HEK293 (cell line): ENCODE measurements around the gene RBPJ.

Experiments used
- CTCF ChIA-PET: fragments of 350-600 bp; formaldehyde crosslinking; extraction: SDS; loops from one replicate; lab custom pipeline; 2021; ENCODE audit warnings: antibody characterized with exemption; lab: Yijun Ruan, JAX
- POLR2A ChIA-PET: fragments of 300-600 bp; formaldehyde crosslinking; extraction: SDS; loops from one replicate; lab custom pipeline; 2020; ENCODE audit warnings: antibody characterized with exemption, inconsistent platforms; lab: Yijun Ruan, JAX
- H3K27ac ChIP-seq: fragments of 200-500 bp; sonication (Bioruptor generic); 2 replicates; pipeline ENCODE4 v1.5.1; 2014; ENCODE audit warnings: low read depth, low read length, control low read depth, inconsistent platforms; ENCODE audit errors: extremely low read depth
- H3K36me3 ChIP-seq, 2 experiments: fragments of 200-500 bp in 1 of 2; sonication (Bioruptor generic) in 1 of 2; 1 replicate in 1 of 2; 2 replicates in 1 of 2; pipeline ENCODE4 v1.5.1; 2014 to 2017; ENCODE audit warnings: inconsistent platforms in 2 of 2, low read length in 2 of 2; ENCODE audit not compliant: control insufficient read depth in 2 of 2, insufficient read depth in 1 of 2
- H3K4me1 ChIP-seq: fragments of 200-500 bp; sonication (Bioruptor generic); 2 replicates; pipeline ENCODE4 v1.5.1; 2014; ENCODE audit warnings: mild to moderate bottlenecking, low read length, inconsistent platforms; ENCODE audit not compliant: control insufficient read depth, insufficient read depth
- H3K4me3 ChIP-seq: 2 replicates; pipeline ENCODE4 v1.5.1; 2011; ENCODE audit warnings: low read depth, mild to moderate bottlenecking, control low read depth, low read length, moderate library complexity
- H3K9me3 ChIP-seq: fragments of 200-500 bp; sonication (Bioruptor generic); 2 replicates; pipeline ENCODE4 v1.5.1; 2014; ENCODE audit warnings: low read depth, low read length, inconsistent platforms; ENCODE audit not compliant: control insufficient read depth, insufficient read depth
- KLF17 ChIP-seq: fragments of 450-650 bp; formaldehyde crosslinking; IDR thresholded peaks from 2 replicates; pipeline ENCODE4 v1.5.1; 2016; ENCODE audit warnings: missing biosample characterization, missing genetic modification characterization
- MEIS1 ChIP-seq: sonication (generic); formaldehyde crosslinking; IDR thresholded peaks from 2 replicates; pipeline ENCODE4 v1.8.1; 2022; ENCODE audit warnings: missing genetic modification reagents, mild to moderate bottlenecking, borderline replicate concordance
- PRDM1 ChIP-seq: fragments of 450-650 bp; formaldehyde crosslinking; IDR thresholded peaks from 2 replicates; pipeline ENCODE4; 2016; ENCODE audit warnings: missing biosample characterization, missing genetic modification characterization
- SP3 ChIP-seq: fragments of 450-650 bp; formaldehyde crosslinking; IDR thresholded peaks from 2 replicates; pipeline ENCODE4 v1.5.1; 2016; ENCODE audit warnings: missing biosample characterization, missing genetic modification characterization
- WT1 ChIP-seq: fragments of 450-650 bp; formaldehyde crosslinking; IDR thresholded peaks from 2 replicates; pipeline ENCODE4 v1.5.1; 2016; ENCODE audit warnings: missing biosample characterization, missing genetic modification characterization
- ZNF10 ChIP-seq: fragments of 450-650 bp; formaldehyde crosslinking; IDR thresholded peaks from 2 replicates; pipeline ENCODE4 v1.5.1; 2017; ENCODE audit warnings: missing biosample characterization, missing genetic modification characterization
- ZNF133 ChIP-seq: fragments of 450-650 bp; formaldehyde crosslinking; IDR thresholded peaks from 2 replicates; pipeline ENCODE4 v1.5.1; 2016; ENCODE audit warnings: missing biosample characterization, missing genetic modification characterization
- ZNF155 ChIP-seq: fragments of 450-650 bp; formaldehyde crosslinking; IDR thresholded peaks from 2 replicates; pipeline ENCODE4 v1.5.1; 2016; ENCODE audit warnings: missing biosample characterization, missing genetic modification characterization
- ZNF157 ChIP-seq: fragments of 450-650 bp; formaldehyde crosslinking; IDR thresholded peaks from 2 replicates; pipeline ENCODE4 v1.5.1; 2016; ENCODE audit warnings: missing biosample characterization, missing genetic modification characterization
- ZNF2 ChIP-seq: fragments of 450-650 bp; formaldehyde crosslinking; IDR thresholded peaks from 2 replicates; pipeline ENCODE4 v1.5.1; 2016; ENCODE audit warnings: missing biosample characterization, missing genetic modification characterization
- ZNF274 ChIP-seq, 2 experiments: fragments of 200-500 bp in 1 of 2; fragments of 450-650 bp in 1 of 2; sonication (Bioruptor generic) in 1 of 2; formaldehyde crosslinking in 1 of 2; IDR thresholded peaks; 2 replicates each; pipeline versions ENCODE4 v1.5.1 to v1.6.1; 2014 to 2016; ENCODE audit warnings: borderline replicate concordance in 1 of 2, inconsistent platforms in 1 of 2, low read length in 1 of 2, missing biosample characterization in 1 of 2, missing genetic modification characterization in 1 of 2
- ZNF311 ChIP-seq: fragments of 450-650 bp; formaldehyde crosslinking; IDR thresholded peaks from 2 replicates; pipeline ENCODE4 v1.5.1; 2017; ENCODE audit warnings: missing biosample characterization, missing genetic modification characterization, borderline replicate concordance
- ZNF394 ChIP-seq: fragments of 450-650 bp; formaldehyde crosslinking; IDR thresholded peaks from 2 replicates; pipeline ENCODE4 v1.5.1; 2016; ENCODE audit warnings: missing biosample characterization, missing genetic modification characterization, mild to moderate bottlenecking, moderate library complexity, borderline replicate concordance
- ZNF521 ChIP-seq: fragments of 450-650 bp; formaldehyde crosslinking; IDR thresholded peaks from 2 replicates; pipeline ENCODE4 v1.5.1; 2017; ENCODE audit warnings: missing biosample characterization, mild to moderate bottlenecking, missing genetic modification characterization
- ZNF544 ChIP-seq: fragments of 450-650 bp; formaldehyde crosslinking; IDR thresholded peaks from 2 replicates; pipeline ENCODE4 v1.5.0; 2017; ENCODE audit warnings: missing biosample characterization, missing genetic modification characterization
- ZNF555 ChIP-seq: fragments of 450-650 bp; formaldehyde crosslinking; conservative IDR thresholded peaks from 2 replicates; pipeline ENCODE4 v1.5.1; 2017; ENCODE audit warnings: missing biosample characterization, mild to moderate bottlenecking, missing genetic modification characterization, inconsistent platforms
- ZNF624 ChIP-seq: fragments of 450-650 bp; formaldehyde crosslinking; IDR thresholded peaks from 2 replicates; pipeline ENCODE4 v1.5.1; 2017; ENCODE audit warnings: missing biosample characterization, missing genetic modification characterization
- ZNF639 ChIP-seq: fragments of 450-650 bp; formaldehyde crosslinking; IDR thresholded peaks from 2 replicates; pipeline ENCODE4 v1.5.1; 2016; ENCODE audit warnings: missing biosample characterization, missing genetic modification characterization
- ZNF707 ChIP-seq: fragments of 450-650 bp; formaldehyde crosslinking; IDR thresholded peaks from 2 replicates; pipeline ENCODE4 v1.5.1; 2016; ENCODE audit warnings: missing biosample characterization, missing genetic modification characterization
- ZNF777 ChIP-seq: fragments of 450-650 bp; formaldehyde crosslinking; IDR thresholded peaks from 2 replicates; pipeline ENCODE4 v1.5.1; 2017; ENCODE audit warnings: missing biosample characterization, missing genetic modification characterization, borderline replicate concordance
- ZNF843 ChIP-seq: fragments of 450-650 bp; formaldehyde crosslinking; IDR thresholded peaks from 2 replicates; pipeline ENCODE4 v1.5.1; 2016; ENCODE audit warnings: missing biosample characterization, missing genetic modification characterization
- ZSCAN5A ChIP-seq: fragments of 450-650 bp; formaldehyde crosslinking; IDR thresholded peaks from 2 replicates; pipeline ENCODE4 v1.5.1; 2016; ENCODE audit warnings: missing biosample characterization, missing genetic modification characterization
- TF ChIP-seq, protein P1 (sequence below): fragments of 450-650 bp; formaldehyde crosslinking; IDR thresholded peaks from 2 replicates; pipeline ENCODE4 v1.5.1; 2016; ENCODE audit warnings: missing biosample characterization, missing genetic modification characterization, borderline replicate concordance
- TF ChIP-seq, protein P2 (sequence below): fragments of 450-650 bp; formaldehyde crosslinking; IDR thresholded peaks from 2 replicates; pipeline ENCODE4 v1.5.1; 2016; ENCODE audit warnings: missing biosample characterization, missing genetic modification characterization, low read depth

Gene RBPJ

DNA sequence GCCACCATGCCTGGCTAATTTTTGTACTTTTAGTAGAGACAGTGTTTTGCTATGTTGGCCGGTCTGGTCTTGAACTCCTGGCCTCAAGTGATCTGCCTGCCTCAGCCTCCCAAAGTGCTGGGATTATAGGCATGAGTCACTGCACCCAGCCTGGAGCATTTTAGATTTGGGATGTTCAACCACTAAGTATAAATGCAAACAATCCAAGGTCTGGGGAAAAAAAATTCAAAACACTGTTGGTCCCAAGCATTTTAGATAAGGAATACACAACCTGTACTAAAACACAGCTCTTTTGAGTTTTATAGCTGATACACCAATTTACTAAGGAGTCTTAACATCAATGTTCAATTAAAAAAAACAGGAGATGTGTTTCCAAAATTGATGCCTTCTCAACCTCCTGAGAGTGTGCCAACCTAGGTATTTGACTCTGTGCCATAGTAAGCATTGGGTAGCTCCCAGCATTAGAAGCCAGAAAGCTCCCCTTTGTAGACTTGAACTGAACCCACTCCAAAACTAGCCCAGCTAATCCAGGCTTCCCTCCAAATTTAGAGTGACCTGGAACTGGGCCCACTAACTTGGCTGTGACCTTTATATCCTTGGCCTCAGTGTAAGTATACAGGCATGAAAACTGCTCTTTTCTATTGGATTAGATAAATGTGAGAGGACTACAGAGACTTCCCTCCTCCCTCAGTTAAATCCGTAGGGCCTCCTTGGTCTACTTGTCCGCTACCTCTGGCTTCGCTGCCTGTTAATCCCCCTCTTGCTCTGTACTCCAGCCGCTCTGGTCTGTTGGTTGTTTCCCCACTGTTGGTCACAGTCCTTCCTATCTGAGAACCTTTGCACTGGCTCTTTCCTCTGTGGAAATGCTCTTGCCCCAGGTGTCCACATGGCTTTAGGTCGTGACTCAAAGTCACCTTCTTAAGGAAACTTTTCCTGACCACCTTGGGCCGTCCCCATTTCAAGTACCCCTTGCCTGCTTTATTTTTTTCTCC, 91.9 kb downstream of the RBPJ start (continued):
- TF ChIP-seq, protein P1, sequence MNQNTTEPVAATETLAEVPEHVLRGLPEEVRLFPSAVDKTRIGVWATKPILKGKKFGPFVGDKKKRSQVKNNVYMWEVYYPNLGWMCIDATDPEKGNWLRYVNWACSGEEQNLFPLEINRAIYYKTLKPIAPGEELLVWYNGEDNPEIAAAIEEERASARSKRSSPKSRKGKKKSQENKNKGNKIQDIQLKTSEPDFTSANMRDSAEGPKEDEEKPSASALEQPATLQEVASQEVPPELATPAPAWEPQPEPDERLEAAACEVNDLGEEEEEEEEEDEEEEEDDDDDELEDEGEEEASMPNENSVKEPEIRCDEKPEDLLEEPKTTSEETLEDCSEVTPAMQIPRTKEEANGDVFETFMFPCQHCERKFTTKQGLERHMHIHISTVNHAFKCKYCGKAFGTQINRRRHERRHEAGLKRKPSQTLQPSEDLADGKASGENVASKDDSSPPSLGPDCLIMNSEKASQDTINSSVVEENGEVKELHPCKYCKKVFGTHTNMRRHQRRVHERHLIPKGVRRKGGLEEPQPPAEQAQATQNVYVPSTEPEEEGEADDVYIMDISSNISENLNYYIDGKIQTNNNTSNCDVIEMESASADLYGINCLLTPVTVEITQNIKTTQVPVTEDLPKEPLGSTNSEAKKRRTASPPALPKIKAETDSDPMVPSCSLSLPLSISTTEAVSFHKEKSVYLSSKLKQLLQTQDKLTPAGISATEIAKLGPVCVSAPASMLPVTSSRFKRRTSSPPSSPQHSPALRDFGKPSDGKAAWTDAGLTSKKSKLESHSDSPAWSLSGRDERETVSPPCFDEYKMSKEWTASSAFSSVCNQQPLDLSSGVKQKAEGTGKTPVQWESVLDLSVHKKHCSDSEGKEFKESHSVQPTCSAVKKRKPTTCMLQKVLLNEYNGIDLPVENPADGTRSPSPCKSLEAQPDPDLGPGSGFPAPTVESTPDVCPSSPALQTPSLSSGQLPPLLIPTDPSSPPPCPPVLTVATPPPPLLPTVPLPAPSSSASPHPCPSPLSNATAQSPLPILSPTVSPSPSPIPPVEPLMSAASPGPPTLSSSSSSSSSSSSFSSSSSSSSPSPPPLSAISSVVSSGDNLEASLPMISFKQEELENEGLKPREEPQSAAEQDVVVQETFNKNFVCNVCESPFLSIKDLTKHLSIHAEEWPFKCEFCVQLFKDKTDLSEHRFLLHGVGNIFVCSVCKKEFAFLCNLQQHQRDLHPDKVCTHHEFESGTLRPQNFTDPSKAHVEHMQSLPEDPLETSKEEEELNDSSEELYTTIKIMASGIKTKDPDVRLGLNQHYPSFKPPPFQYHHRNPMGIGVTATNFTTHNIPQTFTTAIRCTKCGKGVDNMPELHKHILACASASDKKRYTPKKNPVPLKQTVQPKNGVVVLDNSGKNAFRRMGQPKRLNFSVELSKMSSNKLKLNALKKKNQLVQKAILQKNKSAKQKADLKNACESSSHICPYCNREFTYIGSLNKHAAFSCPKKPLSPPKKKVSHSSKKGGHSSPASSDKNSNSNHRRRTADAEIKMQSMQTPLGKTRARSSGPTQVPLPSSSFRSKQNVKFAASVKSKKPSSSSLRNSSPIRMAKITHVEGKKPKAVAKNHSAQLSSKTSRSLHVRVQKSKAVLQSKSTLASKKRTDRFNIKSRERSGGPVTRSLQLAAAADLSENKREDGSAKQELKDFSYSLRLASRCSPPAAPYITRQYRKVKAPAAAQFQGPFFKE (tag by site-specific recombination), result no peak
- TF ChIP-seq PRDM1 (tag by site-specific recombination) (no peak), ZNF311 (no peak), ZNF10 (tag by site-specific recombination) (no peak), ZNF843 (no peak), ZNF624 (no peak), ZNF639 (tag by site-specific recombination) (no peak), ZNF707 (tag by site-specific recombination) (no peak), SP3 (tag by site-specific recombination) (no peak), ZNF544 (tag by site-specific recombination) (no peak), ZNF777 (tag by site-specific recombination) (no peak), ZNF394 (tag by site-specific recombination) (no peak)

GRCh38 chr4:26413582-26413981, 92.8 kb downstream of the RBPJ start:
- H3K27ac ChIP-seq, result no peak overlapping the region
- H3K36me3 ChIP-seq, result peaks cover 3 to 26% of the 10 kb centered on the region in 2 experiments; a peak in 2 of 3 replicates
- no peaks in the 10 kb centered on the region for H3K9me3 ChIP-seq
- CTCF ChIA-PET, result interaction anchor here (0.6 to 0.7 kb wide), 3 partner anchors 45 to 309 kb away, joined by 3 to 7 read pairs (median 4); no protein-coding TSS in a partner anchor
- no peak overlapping the region for H3K4me3 ChIP-seq
- no peaks in the 10 kb centered on the region for H3K4me1 ChIP-seq
- POLR2A ChIA-PET, result no interaction called here
- no peak for TF ChIP-seq ZNF157 (tag by site-specific recombination)
- TF ChIP-seq ZNF155 (tag by site-specific recombination), result no peak
- no peak for TF ChIP-seq ZNF133
- no peak for TF ChIP-seq ZNF521 (tag by site-specific recombination)
- TF ChIP-seq WT1 (tag by site-specific recombination), result no peak
- TF ChIP-seq, protein P2, sequence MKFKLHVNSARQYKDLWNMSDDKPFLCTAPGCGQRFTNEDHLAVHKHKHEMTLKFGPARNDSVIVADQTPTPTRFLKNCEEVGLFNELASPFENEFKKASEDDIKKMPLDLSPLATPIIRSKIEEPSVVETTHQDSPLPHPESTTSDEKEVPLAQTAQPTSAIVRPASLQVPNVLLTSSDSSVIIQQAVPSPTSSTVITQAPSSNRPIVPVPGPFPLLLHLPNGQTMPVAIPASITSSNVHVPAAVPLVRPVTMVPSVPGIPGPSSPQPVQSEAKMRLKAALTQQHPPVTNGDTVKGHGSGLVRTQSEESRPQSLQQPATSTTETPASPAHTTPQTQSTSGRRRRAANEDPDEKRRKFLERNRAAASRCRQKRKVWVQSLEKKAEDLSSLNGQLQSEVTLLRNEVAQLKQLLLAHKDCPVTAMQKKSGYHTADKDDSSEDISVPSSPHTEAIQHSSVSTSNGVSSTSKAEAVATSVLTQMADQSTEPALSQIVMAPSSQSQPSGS (tag by site-specific recombination), result no peak
- no peak for TF ChIP-seq MEIS1 (CRISPR knock-in tag)
- TF ChIP-seq ZNF555 (tag by site-specific recombination), result no peak
- TF ChIP-seq ZSCAN5A, result no peak
- no peak for TF ChIP-seq ZNF274 (IDR thresholded peaks at IDR 0.05; ENCODE audit: low read length)
- no peak for TF ChIP-seq ZNF274 (tag by site-specific recombination; IDR thresholded peaks at IDR 0.05; ENCODE audit: borderline replicate concordance)
- no peak for TF ChIP-seq ZNF2 (tag by site-specific recombination)
- TF ChIP-seq KLF17 (tag by site-specific recombination), result no peak
